GM12873 (cell line): ENCODE results near the gene LMBR1L.

ENCODE experiments used
- CTCF ChIP-seq: IDR thresholded peaks from 2 replicates; pipeline ENCODE4 v1.5.1; 2012; ENCODE audit warnings: low read depth, mild to moderate bottlenecking, moderate library complexity, low read length, control low read depth; ENCODE audit not compliant: insufficient read depth; ENCODE audit errors: missing control alignments

LMBR1L gene

GRCh38 chr12:49094160-49094974 lies 16.3 kb downstream of the LMBR1L start, which contains the start of gene DHH:
TSS of gene DHH (minus strand) at chr12:49094801. CDS start at chr12:49094512, 289 bp downstream.
- TF ChIP-seq CTCF, result no peak

GRCh38 chr12:49093792-49094159 lies 16.9 kb downstream of the LMBR1L start:
- TF ChIP-seq CTCF, result no peak

- no peak for TF ChIP-seq CTCF
Measured at GRCh38 chr12:49092816-49093406, 17.7 kb downstream of the LMBR1L start.

- peak; percentile 73 for TF ChIP-seq CTCF
Measured at GRCh38 chr12:49092086-49092815, 18.4 kb downstream of the LMBR1L start.

- TF ChIP-seq CTCF, result no peak
Measured at GRCh38 chr12:49091836-49092085, 18.9 kb downstream of the LMBR1L start.

- no peak for TF ChIP-seq CTCF
Measured at GRCh38 chr12:49091056-49091835, 19.4 kb downstream of the LMBR1L start.
